IPS DF 6.9 (cell line): ENCODE results near the gene ATP8A2.

ENCODE experiments used
- DNase-seq: peaks from one replicate; pipeline ENCODE4 v3.0.0-alpha.2; 2013; ENCODE audit warnings: low read depth, low spot score
- H3K27ac ChIP-seq: one replicate; pipeline ENCODE4 v1.5.1; 2013; ENCODE audit warnings: low read length, control low read depth
- H3K27me3 ChIP-seq: 2 replicates; pipeline ENCODE4 v1.6.1; 2013; ENCODE audit warnings: mild to moderate bottlenecking, low read length; ENCODE audit not compliant: control insufficient read depth, insufficient read depth
- H3K36me3 ChIP-seq: 2 replicates; pipeline ENCODE4 v1.6.1; 2013; ENCODE audit warnings: low read length; ENCODE audit not compliant: control insufficient read depth, insufficient read depth
- H3K4me1 ChIP-seq: 2 replicates; pipeline ENCODE4 v1.6.1; 2013; ENCODE audit warnings: low read length; ENCODE audit not compliant: control insufficient read depth, insufficient read depth
- H3K4me3 ChIP-seq: 2 replicates; pipeline ENCODE4 v1.5.1; 2013; ENCODE audit warnings: mild to moderate bottlenecking, low read length
- H3K9me3 ChIP-seq: 2 replicates; pipeline ENCODE4 v1.6.1; 2013; ENCODE audit warnings: low read length, inconsistent platforms; ENCODE audit not compliant: control insufficient read depth, insufficient read depth
- WGBS: extraction: QIAGEN DNeasy Blood & Tissue Kit; methylation state at CpG from one replicate; pipeline ENCODE4 v1.1.7; 2013; ENCODE audit warnings: mixed read lengths, missing lambda C conversion rate; ENCODE audit not compliant: insufficient read length, insufficient coverage; 5-methylcytosine and 5-hydroxymethylcytosine counted together

Gene ATP8A2

DNA sequence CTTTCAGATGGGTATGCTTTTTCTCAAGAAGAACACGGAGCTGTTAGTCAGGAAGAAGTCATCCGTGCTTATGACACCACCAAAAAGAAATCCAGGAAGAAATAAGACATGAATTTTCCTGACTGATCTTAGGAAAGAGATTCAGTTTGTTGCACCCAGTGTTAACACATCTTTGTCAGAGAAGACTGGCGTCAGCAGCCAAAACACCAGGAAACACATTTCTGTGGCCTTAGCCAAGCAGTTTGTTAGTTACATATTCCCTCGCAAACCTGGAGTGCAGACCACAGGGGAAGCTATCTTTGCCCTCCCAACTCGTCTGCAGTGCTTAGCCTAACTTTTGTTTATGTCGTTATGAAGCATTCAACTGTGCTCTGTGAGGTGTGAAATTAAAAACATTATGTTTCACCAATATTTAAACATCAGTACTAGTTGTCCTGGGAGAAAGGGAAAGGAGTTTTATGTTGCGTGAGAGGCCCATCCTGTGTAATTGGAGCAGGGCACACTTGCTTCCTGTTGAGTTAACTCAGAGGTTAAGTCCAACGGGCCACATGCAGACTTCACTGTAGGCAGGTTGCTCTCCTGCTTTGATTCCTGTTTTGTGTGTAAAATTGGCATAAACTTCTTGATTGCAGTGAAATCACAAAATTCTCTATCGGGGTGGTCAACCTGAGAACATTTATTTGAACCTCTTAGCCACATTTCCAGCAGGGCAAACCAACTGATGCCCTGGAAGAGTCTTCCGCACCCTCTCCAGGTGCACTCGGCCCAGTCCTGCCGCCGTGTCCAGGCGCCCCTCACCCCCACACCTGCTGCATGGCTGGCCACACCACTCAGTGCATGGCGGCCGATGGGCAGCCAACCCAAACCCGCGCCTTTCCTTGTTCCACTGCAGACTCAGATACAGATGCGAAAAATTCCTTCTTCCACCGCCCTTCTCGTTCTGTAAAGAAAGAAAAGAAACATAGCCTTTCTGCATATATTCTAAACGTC is 648.4 kb downstream of the ATP8A2 start:
- H3K36me3 ChIP-seq, result no peaks in the 10 kb centered on the region
- no peak for DNase-seq
- H3K4me1 ChIP-seq, result peaks cover 2% of the 10 kb centered on the region; the same call in 1 of the 2 replicates
- H3K9me3 ChIP-seq, result no peaks in the 10 kb centered on the region
- H3K4me3 ChIP-seq, result no peak overlapping the region
- no peak overlapping the region for H3K27ac ChIP-seq
- H3K27me3 ChIP-seq, result no peaks in the 10 kb centered on the region
- WGBS, result no CpG with 5 or more reads among the region's 22 CpGs

DNA sequence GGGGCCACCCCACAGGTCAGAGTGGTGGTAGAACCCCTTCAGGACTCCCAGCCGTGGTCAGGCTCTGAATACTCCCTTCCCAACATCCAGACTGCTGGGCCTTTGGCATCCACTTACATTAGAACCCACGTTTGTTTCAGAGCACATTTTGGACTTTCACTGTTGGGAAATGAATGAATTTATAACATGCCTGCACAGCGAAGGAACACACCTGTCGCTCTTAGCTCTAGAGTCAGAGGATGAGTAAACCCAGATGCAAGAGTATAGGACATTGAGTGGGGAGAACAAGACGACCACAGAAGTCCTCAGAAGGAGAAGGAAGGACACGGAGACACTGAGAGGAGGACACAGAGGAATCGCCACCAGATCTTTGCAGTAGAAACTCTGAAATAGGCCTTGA is 649.1 kb downstream of the ATP8A2 start:
- Histone ChIP-seq H3K9me3 (no peaks in the 10 kb centered on the region), H3K4me1 (peaks cover 2% of the 10 kb centered on the region; the same call in 1 of the 2 replicates), H3K27me3 (no peaks in the 10 kb centered on the region), H3K36me3 (no peaks in the 10 kb centered on the region), H3K4me3 (no peak overlapping the region), H3K27ac (no peak overlapping the region)
- no CpG with 5 or more reads among the region's 7 CpGs for WGBS
- DNase-seq, result no peak

DNA sequence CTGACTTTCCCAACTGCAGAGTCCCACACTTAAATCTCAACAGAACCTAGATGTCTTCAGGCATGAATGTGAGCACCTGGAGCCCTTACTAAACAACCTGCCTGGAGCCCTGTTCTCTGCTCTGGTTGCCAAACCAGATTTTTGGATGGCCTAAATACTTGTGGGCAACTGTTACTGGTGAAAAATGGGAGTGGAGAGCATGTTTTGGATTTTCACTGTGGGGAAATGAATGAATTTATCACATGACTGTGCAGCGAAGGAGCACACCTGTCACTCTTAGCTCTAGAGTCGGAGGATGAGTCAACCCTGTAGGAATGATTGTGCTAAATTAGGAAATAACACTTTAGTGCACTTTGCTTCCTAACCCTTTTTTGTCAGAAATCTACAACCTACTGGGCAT is 649.7 kb downstream of the ATP8A2 start:
- no peaks in the 10 kb centered on the region for H3K27me3 ChIP-seq
- no CpG with 5 or more reads among the region's 2 CpGs for WGBS
- no peak overlapping the region for H3K27ac ChIP-seq
- no peaks in the 10 kb centered on the region for H3K36me3 ChIP-seq
- H3K4me3 ChIP-seq, result no peak overlapping the region
- H3K9me3 ChIP-seq, result no peaks in the 10 kb centered on the region
- DNase-seq, result no peak
- H3K4me1 ChIP-seq, result peaks cover 2% of the 10 kb centered on the region; the same call in 1 of the 2 replicates

- no CpG with 5 or more reads among the region's 3 CpGs for WGBS
- Histone ChIP-seq H3K27ac (no peak overlapping the region), H3K4me3 (no peak overlapping the region), H3K27me3 (no peaks in the 10 kb centered on the region), H3K36me3 (no peaks in the 10 kb centered on the region), H3K4me1 (peaks cover 2% of the 10 kb centered on the region; the same call in 1 of the 2 replicates), H3K9me3 (no peaks in the 10 kb centered on the region)
- no peak for DNase-seq
These were observed 650.2 kb downstream of the ATP8A2 start for GRCh38 chr13:26021956-26022355.

DNA sequence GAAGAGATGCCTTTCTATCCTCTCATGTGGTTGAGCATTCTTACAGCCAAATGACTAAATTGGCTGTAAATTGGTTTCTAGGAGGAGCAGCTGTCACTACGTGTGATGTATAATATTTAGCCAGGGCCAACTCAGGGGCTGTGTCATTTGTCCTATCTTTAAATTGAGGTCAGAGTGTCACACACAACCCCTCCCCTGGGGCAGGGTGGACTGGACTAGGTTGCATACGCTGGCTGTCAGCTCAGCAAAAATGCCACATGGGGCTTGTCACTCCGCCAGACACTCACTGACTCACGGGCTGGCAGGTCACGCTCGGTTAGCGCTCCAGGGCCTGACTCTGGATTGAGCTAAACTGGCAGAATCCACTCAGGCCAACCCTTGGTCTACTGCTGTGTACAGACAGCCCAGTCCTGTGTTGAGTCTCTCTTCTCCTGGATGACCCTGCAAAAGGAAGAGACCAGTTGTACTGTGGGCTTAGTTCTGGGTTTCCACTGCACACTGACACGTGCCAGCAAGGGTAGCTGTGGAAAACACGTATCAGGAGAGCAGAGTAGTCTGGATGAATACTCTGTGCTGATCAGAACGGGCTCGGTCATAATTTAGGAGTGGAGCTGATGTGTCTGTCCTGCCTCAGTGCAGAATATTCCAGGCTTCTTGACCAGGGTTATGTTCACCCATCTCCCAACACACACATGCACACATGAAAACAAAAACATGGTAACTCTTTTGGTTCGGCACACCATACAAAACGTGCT is 650.9 kb downstream of the ATP8A2 start:
- no peak overlapping the region for H3K4me3 ChIP-seq
- no peaks in the 10 kb centered on the region for H3K9me3 ChIP-seq
- no CpG with 5 or more reads among the region's 13 CpGs for WGBS
- no peaks in the 10 kb centered on the region for H3K27me3 ChIP-seq
- H3K36me3 ChIP-seq, result no peaks in the 10 kb centered on the region
- DNase-seq, result no peak
- H3K27ac ChIP-seq, result no peak overlapping the region
- H3K4me1 ChIP-seq, result peaks cover 2% of the 10 kb centered on the region; the same call in 1 of the 2 replicates

GRCh38 chr13:26024558-26024957 is 652.8 kb downstream of the ATP8A2 start:
- Histone ChIP-seq H3K4me3 (no peak overlapping the region), H3K27me3 (no peaks in the 10 kb centered on the region), H3K27ac (no peak overlapping the region), H3K4me1 (no peaks in the 10 kb centered on the region), H3K36me3 (no peaks in the 10 kb centered on the region), H3K9me3 (no peaks in the 10 kb centered on the region)
- WGBS, result no CpG with 5 or more reads among the region's 9 CpGs
- no peak for DNase-seq

- Histone ChIP-seq H3K9me3 (no peaks in the 10 kb centered on the region), H3K27ac (no peak overlapping the region), H3K36me3 (no peaks in the 10 kb centered on the region), H3K4me1 (no peaks in the 10 kb centered on the region), H3K27me3 (no peaks in the 10 kb centered on the region), H3K4me3 (no peak overlapping the region)
- no peak for DNase-seq
- WGBS, result no CpG with 5 or more reads among the region's 12 CpGs
These were observed 653.4 kb downstream of the ATP8A2 start for GRCh38 chr13:26025196-26025595.

DNA sequence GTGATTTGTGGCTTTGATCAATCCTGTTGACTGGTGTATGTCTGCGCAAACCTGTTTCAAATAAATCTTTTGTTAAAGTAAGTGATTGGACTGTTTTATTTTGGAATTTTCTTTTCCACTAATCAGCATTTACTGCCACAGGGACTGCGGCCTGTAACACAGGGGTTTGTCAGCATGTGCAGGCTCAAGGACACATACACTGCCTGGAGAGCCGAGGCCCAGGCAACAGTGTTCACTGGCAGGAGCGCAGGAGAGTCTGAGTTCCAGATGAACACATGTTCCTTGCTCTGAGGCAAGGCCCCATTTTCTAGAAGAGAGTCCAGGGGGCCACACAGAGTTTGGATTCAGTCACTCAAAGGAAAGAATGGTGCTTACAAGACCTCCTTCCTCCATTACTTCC is 654.0 kb downstream of the ATP8A2 start:
- DNase-seq, result no peak
- H3K4me1 ChIP-seq, result no peaks in the 10 kb centered on the region
- no peak overlapping the region for H3K27ac ChIP-seq
- H3K9me3 ChIP-seq, result no peaks in the 10 kb centered on the region
- WGBS, result no CpG with 5 or more reads among the region's 4 CpGs
- no peak overlapping the region for H3K4me3 ChIP-seq
- H3K36me3 ChIP-seq, result no peaks in the 10 kb centered on the region
- H3K27me3 ChIP-seq, result no peaks in the 10 kb centered on the region

DNA sequence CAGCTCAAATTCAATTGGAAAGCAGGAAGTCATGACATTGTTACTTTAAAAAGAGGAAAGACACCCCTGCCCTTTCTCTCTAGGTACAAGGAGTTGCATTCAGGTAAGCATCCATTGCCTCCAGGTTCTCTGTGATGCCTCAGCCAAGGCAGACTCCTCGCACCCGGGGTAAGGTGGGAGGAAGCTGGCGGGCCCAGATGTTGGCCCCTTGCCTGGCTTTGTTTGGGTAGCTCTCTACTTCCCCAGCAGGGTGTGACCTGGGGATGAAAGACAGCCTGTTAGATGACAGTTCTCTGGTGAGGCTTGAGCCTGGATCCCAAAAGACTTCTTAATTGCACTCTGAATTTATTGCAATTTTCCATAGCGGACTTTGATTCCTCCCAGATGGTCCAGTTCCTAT is 654.4 kb downstream of the ATP8A2 start:
- Histone ChIP-seq H3K27ac (no peak overlapping the region), H3K27me3 (no peaks in the 10 kb centered on the region), H3K9me3 (no peaks in the 10 kb centered on the region), H3K4me1 (no peaks in the 10 kb centered on the region), H3K36me3 (no peaks in the 10 kb centered on the region), H3K4me3 (no peak overlapping the region)
- DNase-seq, result no peak
- no CpG with 5 or more reads among the region's 4 CpGs for WGBS

DNA sequence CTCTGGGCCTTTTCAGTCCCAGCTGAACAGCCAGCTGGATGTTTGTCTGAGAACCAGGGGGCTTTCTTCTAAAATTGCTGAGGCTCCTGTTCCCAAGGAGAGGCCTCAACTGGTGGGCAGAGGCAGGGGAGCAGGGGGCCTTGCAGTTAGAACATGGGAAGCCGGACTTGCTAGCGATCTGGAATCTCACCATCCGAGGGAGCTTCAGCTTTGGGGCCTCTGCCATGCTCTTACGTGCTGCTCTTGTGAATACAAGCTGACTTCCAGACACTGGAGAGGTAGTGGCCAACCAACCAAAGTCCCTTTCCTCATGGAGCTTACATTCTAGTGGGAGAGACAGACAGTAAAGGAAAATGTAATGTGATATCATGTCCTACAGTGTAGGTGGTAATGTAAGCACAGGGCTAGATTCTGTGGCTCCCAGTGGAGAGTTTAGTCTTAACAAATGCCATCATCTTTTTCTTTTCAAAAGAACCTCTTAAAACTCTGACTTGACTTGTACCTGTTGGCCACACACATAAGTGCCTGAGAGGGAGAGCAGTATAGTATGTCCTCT is 657.9 kb downstream of the ATP8A2 start:
- no CpG with 5 or more reads among the region's 4 CpGs for WGBS
- Histone ChIP-seq H3K4me3 (no peak overlapping the region), H3K9me3 (no peaks in the 10 kb centered on the region), H3K27ac (no peak overlapping the region), H3K36me3 (no peaks in the 10 kb centered on the region), H3K27me3 (no peaks in the 10 kb centered on the region), H3K4me1 (no peaks in the 10 kb centered on the region)
- no peak for DNase-seq
